Measurements from ENCODE around the gene THSD8.
"Not testable (repeated sequence)": the region's sequence is repeated elsewhere in the genome, so short reads cannot be mapped to it uniquely, and the experiment has no call there.

THSD8 gene

GRCh38 chr19:12825254-12826131 is 23.6 kb downstream of the THSD8 start:
- peak in 1 of 3 experiments; percentile 44 for DNase-seq (ENCODE audit: low read depth in 3 of 3)

- DNase-seq (ENCODE audit: low read depth in 3 of 3): peak in 1 of 3 experiments; percentile 44
Observed at GRCh38 chr19:12828494-12828893, 26.6 kb downstream of the THSD8 start.

- DNase-seq (ENCODE audit: low read depth in 3 of 3): no peak
Observed at GRCh38 chr19:12833418-12833737, 31.5 kb downstream of the THSD8 start.

GRCh38 chr19:12833738-12834565 is 32.1 kb downstream of the THSD8 start:
- peak in 1 of 3 experiments; percentile 48 for DNase-seq (ENCODE audit: low read depth in 3 of 3)

GRCh38 chr19:12834566-12834943 is 32.7 kb downstream of the THSD8 start, which contains the start of gene RTBDN:
TSS of gene RTBDN (minus strand) at chr19:12834579. CDS start at chr19:12829979, 4,600 bp downstream.
- no peak for DNase-seq (ENCODE audit: low read depth in 3 of 3)

GRCh38 chr19:12834976-12835757 is 33.3 kb downstream of the THSD8 start:
- DNase-seq (ENCODE audit: low read depth in 3 of 3): no peak

GRCh38 chr19:12836529-12836863 is 34.6 kb downstream of the THSD8 start:
- no peak for DNase-seq (ENCODE audit: low read depth in 3 of 3)

- DNase-seq (ENCODE audit: low read depth in 3 of 3): no peak
Observed at GRCh38 chr19:12837225-12837624, 35.4 kb downstream of the THSD8 start.

- peak in 1 of 3 experiments; percentile 52 for DNase-seq (ENCODE audit: low read depth in 3 of 3)
Observed at GRCh38 chr19:12838182-12838885, 36.5 kb downstream of the THSD8 start, which contains the start of gene MAST1. TSS of gene MAST1 (plus strand) at chr19:12838515. CDS start at chr19:12838573, 58 bp downstream.

- DNase-seq (ENCODE audit: low read depth in 3 of 3): no peak
Observed at GRCh38 chr19:12838886-12839756, 37.3 kb downstream of the THSD8 start.

GRCh38 chr19:12840091-12841079 is 38.5 kb downstream of the THSD8 start:
- peak in 1 of 3 experiments; percentile 64 for DNase-seq (ENCODE audit: low read depth in 3 of 3)

GRCh38 chr19:12841094-12841493 is 39.2 kb downstream of the THSD8 start:
- DNase-seq (ENCODE audit: low read depth in 3 of 3): no peak

- DNase-seq (ENCODE audit: low read depth in 3 of 3): no peak
Observed at GRCh38 chr19:12842511-12842910, 40.6 kb downstream of the THSD8 start.

- DNase-seq (ENCODE audit: low read depth in 3 of 3): no peak
Observed at GRCh38 chr19:12843328-12843727, 41.5 kb downstream of the THSD8 start.

GRCh38 chr19:12843999-12844732 is 42.3 kb downstream of the THSD8 start:
- no peak for DNase-seq (ENCODE audit: low read depth in 3 of 3)

GRCh38 chr19:12846613-12847012 is 44.7 kb downstream of the THSD8 start:
- not testable (repeated sequence) for DNase-seq (ENCODE audit: low read depth in 3 of 3)

GRCh38 chr19:12847159-12848139 is 45.6 kb downstream of the THSD8 start:
- peak; percentile 68 to 88 (median 77) for DNase-seq (ENCODE audit: low read depth in 3 of 3)

All from stimulated activated CD4-positive, alpha-beta T cell treated with anti-CD3 and anti-CD28 coated beads, TNF-alpha, amount 100 ng/mL, for 24 hours (primary cell).